ENCODE results near the gene FAM118A.
"Not testable (repeated sequence)": the region's sequence is repeated elsewhere in the genome, so short reads cannot be mapped to it uniquely, and the experiment has no call there.

Gene FAM118A

DNA sequence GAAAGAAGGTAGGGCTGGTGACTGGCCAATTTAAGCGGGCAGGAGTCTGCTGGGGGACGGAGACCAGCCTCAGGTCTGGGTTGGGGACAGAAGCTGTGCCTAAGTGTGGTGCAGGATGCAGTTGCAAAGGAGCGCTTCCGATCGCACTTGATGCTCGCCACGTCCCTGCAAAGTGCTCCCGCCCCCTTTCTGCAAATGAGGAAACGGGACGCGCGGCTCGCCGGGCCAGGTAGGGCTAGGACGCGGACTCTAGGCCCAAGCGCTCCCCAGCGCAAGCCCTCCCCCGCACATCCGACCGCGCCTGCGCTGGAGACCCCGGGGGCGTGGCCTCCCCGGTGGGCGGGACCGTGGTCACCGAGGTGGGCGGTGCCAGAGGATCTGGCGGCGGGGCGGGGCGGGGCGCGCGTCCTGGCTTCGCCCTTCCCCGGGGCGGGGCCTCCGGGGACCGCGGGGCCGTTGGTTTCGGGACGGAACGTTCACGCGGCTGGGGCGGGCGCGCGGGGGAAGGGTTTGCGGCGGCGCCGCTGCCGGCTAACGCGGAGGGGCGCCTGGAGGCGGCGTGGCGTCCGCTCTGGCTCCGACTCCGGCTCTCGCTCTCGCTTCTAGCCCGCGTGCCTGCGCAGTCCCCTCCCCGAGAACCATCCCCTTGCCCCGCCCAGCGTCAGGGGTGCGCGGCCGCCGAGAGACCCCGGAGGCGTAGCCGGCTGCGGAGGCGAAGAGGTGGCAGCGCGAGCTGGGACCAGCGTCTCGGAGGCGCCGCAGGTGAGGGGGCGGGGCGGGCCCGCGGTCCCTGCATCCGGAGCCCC is at the start of gene FAM118A:
FAM118A (plus strand) TSS at position 513 of the 806 bp plus-strand sequence. CDS start 12,446 bp downstream, outside the sequence.
- DNase-seq: peak; percentile 89 to 91

DNA sequence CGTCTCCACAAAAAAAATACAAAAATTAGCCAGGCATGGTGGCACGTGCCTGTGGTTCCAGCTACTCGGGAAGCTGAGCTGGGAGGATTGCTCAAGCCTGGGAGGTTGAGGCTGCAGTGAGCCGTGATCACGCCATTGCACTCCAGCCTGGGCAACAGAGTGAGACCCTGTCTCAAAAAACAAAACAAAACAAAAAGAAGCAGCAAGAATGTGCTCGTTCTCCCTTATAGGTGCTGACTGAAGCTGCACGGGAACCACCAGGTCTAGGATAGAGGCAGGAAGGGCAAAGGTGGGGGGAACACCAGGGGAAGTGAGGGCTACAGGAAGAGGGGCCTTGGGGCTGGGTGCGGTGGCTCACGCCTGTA is 49.4 kb upstream of the FAM118A start:
- not testable (repeated sequence) for DNase-seq

GRCh38 chr22:45261407-45262088 is 48.2 kb upstream of the FAM118A start:
- DNase-seq: no peak

GRCh38 chr22:45262195-45262930 is 47.4 kb upstream of the FAM118A start:
- no peak for DNase-seq

DNA sequence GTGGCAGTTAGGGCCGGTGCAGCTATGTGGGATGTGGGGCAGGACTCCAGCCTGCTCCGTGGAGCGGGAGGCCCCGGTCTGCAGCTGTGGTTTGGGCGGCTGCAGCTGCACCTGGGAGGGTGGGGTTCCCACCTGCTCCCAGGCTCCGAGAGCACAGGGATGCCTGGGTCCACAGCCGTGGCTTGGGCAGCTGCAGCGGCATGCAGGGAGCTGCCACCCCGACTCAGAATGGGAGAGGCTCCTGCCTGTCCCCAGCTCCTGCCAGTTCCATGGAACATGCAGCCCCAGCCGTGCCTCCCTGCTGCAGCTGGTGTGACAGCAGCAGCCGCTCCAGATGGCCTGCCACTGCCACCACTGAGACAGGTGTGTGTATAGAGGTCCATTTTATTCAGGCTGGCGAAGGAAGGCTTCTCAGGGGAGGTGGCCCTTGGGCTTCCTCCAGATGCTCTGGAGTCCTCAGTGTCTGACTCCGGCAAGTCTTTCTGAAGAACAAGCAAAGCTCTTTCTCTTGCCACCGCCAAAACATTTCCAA is 46.7 kb upstream of the FAM118A start:
- DNase-seq: no peak

DNA sequence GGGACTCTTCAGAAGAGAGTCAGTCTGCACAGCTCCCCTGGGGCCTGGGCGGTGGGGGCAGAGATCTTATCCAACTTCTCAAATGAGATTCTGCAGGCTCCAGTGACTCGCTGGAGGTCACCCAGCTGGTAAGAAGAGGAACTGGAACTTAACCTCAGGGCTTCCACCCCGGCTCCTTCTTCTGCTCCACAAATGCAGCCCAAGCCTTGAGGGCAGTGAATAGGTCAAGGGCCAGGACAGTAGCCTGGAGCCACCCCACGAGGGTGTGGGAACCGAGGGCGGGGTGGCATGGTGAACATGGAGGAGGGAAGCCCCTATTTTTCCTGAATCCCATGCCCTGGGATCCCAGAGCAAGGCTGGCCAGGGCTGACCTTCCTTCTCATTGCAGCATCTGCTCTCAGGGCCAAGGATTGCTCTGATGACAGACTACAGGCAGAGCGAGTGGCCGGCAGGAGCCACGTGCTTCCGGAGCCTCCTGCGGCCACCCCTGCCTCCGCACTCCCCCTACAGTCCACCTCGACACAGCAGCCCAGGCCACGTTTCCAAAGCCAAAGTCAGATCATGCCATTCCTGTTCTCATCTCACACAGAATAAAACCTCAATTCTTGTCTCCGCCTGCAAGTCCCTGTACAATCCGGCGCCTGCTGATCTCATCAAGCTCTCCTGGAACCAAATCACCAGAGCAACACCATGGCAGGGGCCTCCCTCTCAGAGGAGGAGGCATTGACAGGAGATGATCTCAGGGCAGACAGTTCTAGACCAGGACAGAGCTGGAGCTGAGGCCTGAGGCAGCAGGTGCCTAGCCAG is 46.1 kb upstream of the FAM118A start:
- DNase-seq: no peak

DNA sequence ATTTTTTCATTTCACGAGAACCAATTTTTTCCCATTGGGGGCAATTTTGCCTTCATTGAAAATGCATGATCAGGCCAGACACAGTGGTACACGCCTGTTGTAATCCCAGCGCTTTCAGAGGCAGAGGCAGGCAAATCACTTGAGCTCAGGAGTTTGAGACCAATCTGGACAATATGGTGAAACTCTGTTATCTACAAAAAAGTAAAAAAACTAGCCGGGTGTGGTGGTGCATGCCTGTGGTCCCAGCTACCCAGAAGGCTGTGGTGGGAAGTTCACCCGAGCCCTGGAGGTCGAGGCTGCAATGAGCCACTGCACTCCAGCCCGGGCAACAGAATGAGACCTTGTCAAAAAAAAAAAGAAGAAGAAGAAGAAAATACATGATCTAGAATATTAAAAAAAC is 44.2 kb upstream of the FAM118A start:
- DNase-seq: no peak

GRCh38 chr22:45268167-45268957 is 41.4 kb upstream of the FAM118A start:
- DNase-seq: peak; percentile 54 to 65

GRCh38 chr22:45268958-45269844 is 40.5 kb upstream of the FAM118A start:
- peak; percentile 45 to 85 for DNase-seq

DNA sequence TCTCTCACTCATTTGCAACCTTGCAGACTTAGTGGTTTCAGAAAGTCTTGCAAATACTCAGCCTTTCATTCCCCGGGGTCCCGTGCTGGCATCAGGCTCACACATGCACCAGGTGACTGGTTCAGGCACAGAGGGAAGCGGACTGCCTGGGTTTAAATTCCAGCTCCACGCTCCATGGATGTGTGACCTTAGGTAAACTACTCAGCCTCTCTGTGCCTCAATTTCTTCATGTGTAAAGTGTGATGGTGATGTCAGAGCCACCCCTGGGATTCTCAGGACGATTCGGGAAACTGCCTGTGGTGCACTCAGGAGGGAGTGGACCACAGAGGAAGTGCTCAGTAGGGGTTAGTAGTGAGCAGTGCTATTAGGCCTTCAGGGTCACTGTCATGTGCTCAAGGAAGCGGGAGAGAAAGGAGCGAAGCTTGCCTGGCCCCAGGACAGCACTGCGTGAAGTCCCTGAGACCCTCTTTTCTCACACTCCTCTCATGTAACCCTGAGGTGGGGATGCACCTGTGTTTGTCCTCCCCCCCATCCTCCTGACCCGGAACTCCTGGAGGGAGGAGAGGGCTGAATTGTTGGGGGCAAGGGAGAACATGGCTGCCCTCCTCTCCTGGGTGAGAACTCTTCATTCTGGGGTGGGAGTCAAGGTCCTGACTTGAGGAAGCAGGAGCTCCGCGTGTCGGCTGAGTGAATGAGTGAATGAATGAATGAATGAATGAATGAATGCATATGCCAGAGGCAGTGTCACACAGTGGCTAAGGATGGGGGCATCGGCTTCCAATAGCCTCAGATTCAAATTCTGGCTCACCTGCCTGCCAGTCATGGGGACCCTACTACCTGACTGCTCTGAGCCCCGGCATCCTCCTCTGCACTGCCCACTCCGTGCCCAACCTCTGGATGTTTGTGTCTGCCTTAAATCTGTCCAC is 39.4 kb upstream of the FAM118A start:
- DNase-seq: no peak

GRCh38 chr22:45271667-45272201 is 38.0 kb upstream of the FAM118A start:
- DNase-seq: no peak

GRCh38 chr22:45272498-45272897 is 37.2 kb upstream of the FAM118A start:
- DNase-seq: no peak

- DNase-seq: no peak
Observed at GRCh38 chr22:45273452-45274075, 36.2 kb upstream of the FAM118A start.

DNA sequence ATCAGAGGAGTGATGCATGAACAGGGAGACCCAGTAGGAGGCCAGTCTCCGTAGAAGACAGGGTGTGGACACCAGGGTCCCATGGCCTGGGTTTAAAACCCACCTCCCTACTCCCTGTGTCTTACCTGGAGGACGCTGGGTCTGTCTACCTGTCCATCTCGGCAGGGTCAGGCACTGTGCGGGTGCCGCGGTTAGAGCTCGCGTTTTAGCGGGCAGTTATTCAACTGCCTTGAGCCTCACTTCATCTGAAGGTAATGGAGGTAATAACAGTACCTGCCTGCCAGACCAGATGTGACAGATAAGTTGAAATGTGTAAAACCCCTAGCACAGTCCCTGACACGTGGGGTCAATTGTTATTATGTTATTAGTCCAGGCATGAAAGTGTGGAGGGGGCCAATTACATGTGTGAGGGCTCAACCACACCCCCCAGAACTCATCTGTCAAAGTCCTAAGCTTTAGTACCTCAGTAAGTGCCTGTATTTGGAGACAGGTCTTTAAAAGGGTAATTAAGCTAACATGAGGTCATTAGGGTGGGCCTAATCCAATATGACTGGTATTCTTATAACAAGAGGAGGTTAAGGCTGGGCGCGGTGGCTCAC is 33.1 kb upstream of the FAM118A start:
- no peak for DNase-seq

DNA sequence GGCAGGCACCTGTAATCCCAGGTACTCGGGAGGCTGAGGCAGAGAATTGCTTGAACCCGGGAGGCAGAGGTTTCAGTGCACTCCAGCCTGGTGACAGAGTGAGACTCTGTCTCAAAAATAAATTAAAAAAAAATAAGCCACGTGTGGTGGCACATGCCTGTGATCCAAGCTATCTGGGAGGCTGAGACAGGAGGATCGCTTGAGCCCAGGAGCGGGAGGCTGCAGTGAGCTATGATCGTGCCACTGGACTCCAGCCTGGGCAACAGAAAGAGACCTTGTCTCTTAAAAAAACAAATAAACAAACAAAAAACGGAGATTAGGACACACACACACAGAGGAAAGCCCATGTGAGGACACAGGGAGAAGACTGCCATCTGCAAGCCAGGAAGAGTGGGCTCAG is 32.0 kb upstream of the FAM118A start:
- DNase-seq: not testable (repeated sequence)

DNA sequence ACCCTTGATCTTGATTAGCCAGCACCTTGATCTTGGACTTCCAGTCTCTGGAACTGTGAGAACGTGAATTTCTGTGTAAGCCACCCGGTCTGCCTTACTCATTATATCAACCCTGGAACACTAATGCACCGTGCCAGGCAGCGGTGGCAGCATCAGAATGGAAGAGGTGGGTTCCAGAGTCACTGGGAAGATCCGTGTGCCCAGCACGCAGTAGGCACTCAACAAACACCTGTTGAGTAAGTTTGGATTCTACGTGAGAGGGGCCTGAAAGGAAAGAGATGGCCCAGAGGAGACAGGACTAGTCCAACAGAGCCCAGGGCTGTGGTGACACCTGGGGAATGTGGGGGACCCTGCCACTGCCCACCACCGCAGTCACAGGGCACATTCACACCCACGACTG is 31.6 kb upstream of the FAM118A start:
- no peak for DNase-seq

- DNase-seq: no peak
Observed at GRCh38 chr22:45280587-45280980, 29.1 kb upstream of the FAM118A start.

DNA sequence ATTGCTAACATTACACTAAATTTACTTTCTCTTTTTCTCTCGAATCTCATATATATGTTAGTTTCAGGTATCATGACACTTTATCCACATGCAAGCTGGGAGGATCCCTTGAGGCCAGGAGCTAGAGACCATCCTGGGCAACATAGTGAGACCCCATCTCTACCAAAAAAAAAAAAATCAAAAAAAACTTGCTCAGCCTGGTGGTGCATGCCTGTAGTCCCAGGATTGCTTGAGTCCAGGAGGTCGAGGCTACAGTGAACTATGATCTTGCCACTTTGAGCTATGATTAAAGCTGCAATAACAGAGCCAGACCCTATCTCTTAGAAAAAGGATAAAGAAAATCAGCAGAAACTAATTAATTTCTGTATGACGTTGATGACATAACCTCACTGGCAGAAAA is 28.7 kb upstream of the FAM118A start:
- DNase-seq: no peak

Measured in NCI-H1930 (cell line).